CMK (cell line): ENCODE data around the gene MAGEB10.
"Not testable (repeated sequence)": the region's sequence is repeated elsewhere in the genome, so short reads cannot be mapped to it uniquely, and the experiment has no call there.

Experiments used
- DNase-seq: peaks from one replicate; pipeline ENCODE4 v3.0.0-alpha.2; 2010; ENCODE audit warnings: low read depth

The MAGEB10 gene, protein sequence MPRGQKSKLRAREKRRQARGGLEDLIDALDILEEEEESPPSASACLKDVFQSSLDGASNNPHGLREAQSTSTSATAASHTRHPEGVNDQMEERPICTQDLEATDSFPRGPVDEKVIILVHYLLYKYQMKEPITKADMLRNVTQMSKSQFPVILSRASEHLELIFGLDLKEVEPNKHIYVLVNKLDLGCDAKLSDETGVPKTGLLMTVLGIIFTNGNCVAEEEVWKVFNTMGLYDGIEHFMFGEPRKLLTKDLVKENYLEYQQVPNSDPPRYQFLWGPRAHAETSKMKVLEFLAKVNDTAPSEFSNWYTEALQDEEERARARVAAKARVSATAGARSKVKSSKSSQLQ

DNA sequence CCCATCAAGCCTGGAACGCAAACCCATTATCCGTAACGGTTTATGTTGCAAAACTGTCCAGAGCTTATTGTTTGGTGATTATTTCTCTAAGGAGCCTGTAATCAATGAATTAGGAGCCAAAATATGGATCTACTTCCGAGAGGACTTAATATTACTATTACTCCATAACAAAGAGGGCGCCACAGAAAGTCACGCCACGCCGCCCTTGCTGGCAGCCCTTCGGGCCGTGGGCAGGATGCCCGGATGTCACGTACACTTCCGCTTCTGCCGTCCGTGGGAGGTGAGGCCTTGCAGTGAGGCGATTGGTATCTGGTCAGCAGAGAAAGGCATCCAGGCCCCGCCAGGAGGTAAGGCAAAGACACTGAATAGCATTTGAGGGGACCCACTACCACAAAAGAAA is at the start of gene MAGEB10:
TSS of gene MAGEB10 (plus strand) at position 301 of the 400 bp plus-strand sequence. CDS start 13,317 bp downstream, outside the sequence.
- no peak for DNase-seq

DNA sequence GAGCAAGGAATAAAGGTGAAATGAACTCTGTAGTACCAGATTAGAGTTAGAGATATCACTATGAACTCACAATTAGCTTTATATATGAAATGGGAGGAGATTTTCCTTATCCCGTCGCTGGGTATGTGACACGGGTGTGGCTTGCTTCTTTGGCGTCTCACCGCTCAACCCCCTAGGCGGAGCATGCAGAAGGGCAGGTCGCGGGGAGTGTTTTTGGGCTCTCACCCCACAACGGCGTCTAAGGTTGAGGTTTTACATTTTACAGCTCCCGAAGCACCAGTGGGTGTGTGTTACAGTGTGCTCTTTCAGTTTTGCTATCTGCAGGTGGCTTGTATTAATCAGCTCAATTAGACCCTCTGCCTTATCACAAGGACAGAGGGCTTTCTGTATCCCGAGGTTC is 42.1 kb upstream of the MAGEB10 start:
- DNase-seq, result no peak

DNA sequence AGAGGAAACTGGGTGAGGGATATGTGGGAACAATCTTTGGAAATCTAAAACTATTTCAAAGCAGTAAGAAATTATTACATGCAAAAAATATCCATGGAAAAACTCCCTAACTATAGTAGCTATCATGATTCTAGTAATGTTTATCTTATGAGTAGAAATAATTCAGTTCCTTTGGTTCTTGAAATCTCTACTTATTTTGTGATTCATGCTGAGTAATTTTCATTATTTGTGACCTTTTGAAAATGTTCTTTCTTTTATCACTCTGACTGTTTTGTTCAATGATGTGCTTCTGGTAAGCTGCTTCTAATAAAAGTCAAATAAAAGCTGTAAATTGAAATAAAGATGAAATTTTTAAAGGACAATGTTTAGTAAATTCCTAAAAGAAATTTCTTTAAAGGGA is 40.4 kb upstream of the MAGEB10 start:
- DNase-seq, result no peak

DNA sequence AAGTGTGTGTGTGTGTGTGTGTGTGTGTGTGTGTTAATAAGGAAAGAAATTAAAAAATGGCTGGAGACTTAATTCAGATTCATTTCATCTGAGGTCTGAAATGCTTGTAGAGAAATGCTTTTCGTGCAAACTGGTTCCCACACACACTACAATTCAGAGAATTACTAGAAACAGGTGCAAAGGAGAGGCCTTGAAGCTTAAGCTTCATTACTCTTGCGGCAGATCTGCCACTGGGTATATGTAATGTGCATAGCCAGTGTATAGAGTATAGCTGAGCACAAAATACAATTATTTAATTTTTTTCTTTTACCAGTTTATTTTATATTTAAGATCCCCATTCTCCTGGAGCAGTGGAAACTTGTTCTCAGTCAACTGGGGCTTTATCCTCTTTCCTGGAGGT is 31.8 kb upstream of the MAGEB10 start:
- DNase-seq, result no peak

DNA sequence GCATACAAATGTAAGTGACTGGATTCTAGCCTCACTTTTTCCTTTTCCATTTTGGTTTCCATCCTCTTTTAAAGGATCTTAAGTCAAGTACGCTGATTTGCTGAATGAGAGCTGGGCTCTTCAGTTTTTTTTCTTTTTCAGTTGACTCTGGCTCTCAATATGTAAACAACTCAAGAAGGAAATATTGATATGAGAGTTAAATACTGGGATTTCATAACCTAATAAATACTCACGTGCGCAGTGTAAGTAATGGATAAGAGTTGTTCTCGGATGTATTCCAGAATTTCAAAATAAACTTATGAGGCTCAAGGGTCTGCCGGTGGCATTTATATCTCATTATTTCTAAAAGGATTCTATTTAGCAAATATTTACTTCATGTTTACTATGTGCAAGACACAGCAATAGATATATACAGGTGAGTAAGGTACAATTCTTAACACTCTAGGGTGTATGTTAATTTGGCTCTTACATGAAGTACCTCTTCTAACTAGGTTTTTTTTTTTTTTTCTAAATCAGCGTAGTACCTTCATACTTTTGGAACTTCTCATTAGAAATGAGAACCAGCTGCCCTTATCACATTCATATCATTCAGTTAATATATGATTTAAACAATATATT is 11.0 kb upstream of the MAGEB10 start:
- no peak for DNase-seq

DNA sequence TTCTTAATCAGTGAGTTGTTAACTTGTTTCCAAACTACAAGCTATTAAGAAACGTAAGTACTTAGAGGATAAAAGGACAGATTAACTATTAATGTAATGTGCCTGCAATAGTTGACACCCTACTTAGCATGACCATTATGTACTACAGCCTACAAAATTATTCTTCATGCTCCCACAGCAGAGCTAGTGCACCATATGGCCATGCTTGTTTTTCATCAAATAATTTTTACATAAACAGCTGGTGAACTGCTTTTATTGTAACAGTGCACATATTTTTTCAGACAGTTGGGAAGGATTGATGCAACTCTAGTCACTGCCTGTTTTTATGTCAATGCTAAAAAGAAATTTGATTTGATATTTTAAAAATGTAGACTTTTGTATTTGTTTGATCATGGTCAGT is 10.2 kb upstream of the MAGEB10 start:
- DNase-seq, result no peak

DNA sequence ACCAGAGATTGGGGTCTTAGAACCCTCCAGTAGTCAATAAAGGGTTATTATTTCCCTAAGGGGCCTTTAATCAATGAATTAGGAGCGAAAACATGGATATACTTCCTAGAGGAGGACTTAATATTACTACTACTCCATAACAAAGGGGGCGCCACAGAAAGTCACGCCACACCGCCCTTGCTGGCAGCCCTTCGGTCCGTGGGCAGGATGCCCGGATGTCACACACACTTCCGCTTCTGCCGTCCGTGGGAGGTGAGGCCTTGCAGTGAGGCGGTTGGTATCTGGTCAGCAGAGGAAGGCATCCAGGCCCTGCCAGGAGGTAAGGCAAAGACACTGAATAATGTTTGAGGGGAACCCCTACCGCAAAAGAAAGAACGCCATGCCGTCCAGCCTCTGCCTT is 436 bp downstream of the MAGEB10 start:
- DNase-seq, result no peak

DNA sequence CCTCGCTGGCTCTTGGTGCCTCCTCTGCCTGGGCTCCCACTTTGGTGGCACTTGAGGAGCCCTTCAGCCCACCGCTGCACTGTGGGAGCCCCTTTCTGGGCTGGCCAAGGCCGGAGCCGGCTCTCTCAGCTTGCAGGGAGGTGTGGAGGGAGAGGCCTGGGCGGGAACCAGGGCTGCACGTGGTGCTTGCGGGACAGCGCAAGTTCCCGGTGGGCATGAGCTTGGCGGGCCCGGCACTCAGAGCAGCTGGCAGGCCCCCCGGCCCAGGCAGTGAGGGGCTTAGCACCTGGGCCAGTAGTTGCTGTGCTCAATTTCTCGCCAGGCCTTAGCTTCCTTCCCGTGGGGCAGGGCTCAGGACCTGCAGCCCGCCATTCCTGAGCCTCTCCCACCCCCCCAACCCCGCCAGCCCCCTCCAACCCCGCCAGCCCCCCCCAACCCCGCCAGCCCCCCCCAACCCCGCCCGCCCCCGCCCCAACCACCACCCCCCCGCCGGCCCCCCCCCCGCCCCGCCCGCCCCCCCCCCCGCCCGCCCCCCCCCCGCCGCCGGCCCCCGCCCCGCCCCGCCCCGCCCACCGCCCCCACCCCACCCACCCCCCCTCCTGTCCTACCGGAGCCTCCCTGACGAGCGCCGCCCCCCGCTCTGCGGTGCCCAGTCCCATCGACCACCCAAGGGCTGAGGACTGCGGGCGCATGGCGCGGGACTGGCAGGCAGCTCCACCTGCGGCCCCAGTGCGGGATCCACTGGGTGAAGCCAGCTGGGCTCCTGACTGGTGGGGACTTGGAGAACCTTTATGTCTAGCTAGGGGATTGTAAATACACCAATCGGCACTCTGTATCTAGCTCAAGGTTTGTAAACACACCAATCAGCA is 1.4 kb downstream of the MAGEB10 start:
- not testable (repeated sequence) for DNase-seq

DNA sequence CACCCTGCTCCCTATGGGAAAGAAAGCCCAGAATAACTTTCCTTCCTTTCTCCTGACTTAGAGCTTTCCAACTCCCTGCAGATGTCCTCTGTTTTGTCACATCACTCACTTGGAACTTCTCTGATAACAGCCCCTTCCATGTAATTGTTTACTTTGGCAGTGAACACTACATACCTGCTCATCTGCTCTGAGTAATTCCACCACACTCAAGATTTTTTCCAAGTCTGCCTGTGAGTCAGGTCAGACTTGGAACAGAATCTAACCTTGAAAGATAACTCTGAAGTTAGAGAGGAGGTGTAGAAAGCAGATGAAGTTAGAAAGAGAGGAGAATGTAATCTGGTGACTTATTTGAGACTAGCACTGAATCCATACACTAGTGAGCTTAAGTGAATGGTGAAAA is 7.4 kb downstream of the MAGEB10 start:
- no peak for DNase-seq

DNA sequence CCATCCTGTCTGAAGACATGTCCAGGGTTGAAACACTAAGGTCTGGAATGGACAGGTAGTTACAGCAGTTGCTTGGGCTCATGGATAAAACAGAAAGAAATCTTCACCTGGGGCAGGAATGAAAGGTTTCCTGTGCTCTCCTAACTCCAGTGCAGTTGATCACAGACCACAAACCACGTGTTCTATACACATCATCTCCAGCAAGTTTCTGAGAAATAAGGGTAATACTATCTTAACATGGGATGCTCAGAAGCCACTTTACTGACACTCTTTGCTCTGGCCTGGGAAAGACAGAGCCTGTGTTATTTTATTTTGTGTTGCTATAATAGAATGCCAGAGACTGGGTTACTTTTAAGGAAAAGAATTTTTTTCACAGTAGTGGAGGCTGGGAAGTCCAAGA is 16.0 kb downstream of the MAGEB10 start:
- DNase-seq, result no peak

DNA sequence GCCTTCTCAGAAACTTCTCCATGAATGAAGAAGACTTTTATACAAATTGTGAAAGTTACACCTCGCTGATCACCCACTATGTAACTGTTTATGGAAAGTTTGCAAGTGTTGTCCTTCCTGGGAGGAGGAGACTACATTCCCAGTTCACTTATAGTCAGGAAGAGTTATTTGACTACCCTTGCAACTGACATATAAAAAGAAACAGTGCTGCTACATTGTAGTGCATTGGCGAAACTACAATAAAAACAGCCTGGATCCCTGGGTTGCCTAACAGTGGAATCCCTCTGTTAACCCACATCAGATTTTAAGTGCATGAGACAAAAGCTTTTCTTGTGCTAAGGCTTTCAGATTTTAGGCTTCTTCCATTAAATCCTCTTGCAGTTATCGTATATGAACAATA is 30.4 kb downstream of the MAGEB10 start:
- DNase-seq, result no peak

DNA sequence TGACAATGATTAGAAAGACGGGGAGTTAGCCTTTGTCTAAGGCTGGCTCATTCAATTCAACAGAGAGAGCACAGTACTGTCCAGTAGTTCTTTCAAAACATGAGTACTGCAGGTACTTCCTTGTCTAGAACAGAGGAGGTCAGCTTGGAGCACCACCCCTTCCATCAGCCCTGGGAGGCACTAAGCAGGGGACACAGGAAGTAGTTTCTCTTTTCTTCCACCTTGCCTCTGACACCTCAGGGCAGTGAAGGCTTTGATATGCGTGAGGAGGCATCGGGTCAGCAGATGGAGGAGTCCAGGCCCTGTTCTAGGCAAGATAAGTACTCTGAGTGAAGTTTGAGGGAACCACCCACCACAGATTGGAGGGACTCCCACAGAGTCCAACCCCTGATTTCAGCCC is 33.1 kb downstream of the MAGEB10 start:
- DNase-seq, result no peak

DNA sequence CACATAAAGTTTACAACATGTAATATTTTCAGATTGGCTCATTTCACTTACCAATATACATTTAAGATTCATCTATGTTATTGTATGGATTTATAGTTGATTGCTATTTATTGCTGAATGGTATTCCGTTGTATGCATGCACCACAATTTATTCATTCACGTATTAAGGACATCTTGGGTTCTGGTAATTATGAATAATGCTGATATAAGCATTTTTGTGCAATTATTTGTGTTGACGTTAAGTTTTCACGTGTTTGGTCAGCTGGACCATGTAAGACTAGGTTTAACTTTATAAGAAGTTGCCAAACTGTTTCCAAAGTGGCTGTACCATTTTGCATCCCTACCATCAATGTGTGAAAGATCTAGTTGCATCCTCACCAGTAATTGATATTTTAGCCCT is 35.1 kb downstream of the MAGEB10 start:
- DNase-seq, result no peak

DNA sequence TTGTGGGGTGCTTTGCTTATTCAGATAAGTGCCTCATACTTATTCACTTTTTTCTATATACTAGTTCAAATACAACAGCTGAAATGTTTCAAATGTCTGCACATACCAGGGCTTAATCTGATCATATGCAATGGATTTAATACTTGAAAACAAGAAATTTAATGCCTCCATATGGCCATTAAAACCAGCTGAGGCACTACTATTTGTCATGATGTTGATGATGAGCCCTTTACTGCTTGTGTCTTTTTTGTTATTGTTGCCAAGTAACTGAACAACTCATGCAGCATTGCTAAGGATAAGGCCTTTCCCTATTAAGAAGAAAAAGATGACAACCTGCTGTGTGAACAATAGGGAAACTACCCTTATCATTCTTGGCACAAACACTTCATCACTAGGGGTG is 52.5 kb downstream of the MAGEB10 start:
- no peak for DNase-seq

DNA sequence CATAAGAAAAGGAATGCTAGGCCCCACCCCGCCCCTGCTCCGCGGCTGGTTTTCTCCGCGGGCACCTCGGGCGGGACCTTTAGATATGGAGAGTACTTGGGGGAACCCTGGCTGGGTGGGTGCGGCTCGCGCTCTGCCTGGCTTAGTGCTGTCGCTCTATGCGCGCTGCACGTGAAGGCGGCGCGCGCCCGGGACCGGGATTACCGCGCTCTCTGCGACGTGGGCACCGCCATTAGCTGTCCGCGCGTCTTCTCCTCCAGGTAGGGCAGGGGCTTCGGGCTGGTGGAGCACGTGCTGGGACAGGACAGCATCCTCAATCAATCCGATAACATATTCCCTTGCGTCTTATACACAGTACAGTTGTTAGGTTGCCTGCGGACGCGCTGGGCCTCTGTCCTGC is 56.0 kb downstream of the MAGEB10 start:
- DNase-seq, result no peak
